HEK293T (cell line): ENCODE measurements around the gene MGLL.

ENCODE experiments used
- CTCF ChIA-PET: fragments of 350-600 bp; formaldehyde crosslinking; extraction: SDS; loops from one replicate; lab custom pipeline; 2021; ENCODE audit warnings: antibody characterized with exemption, inconsistent platforms; lab: Yijun Ruan, JAX
- POLR2A ChIA-PET: fragments of 350-600 bp; formaldehyde crosslinking; extraction: SDS; loops from one replicate; lab custom pipeline; 2020; ENCODE audit warnings: antibody characterized with exemption, inconsistent platforms; lab: Yijun Ruan, JAX
- DNase-seq: peaks from one replicate; pipeline ENCODE4 v3.0.0; 2012; ENCODE audit warnings: mixed read lengths; ENCODE audit errors: extremely low spot score
- ARNT ChIP-seq: fragments of 450-650 bp; IDR thresholded peaks from 2 replicates; pipeline ENCODE4 v1.6.1; 2017; ENCODE audit warnings: mild to moderate bottlenecking
- BHLHE40 ChIP-seq: fragments of 450-650 bp; IDR thresholded peaks from 2 replicates; pipeline ENCODE4 v1.6.1; 2016; ENCODE audit warnings: mild to moderate bottlenecking, moderate library complexity, borderline replicate concordance
- CTBP1 ChIP-seq: fragments of 450-650 bp; IDR thresholded peaks from 2 replicates; pipeline ENCODE4 v1.6.1; 2016; ENCODE audit warnings: borderline replicate concordance
- ELF4 ChIP-seq: fragments of 450-650 bp; IDR thresholded peaks from 2 replicates; pipeline ENCODE4 v1.6.1; 2017; ENCODE audit warnings: antibody characterized with exemption
- FOXA1 ChIP-seq: fragments of 450-650 bp; IDR thresholded peaks from 2 replicates; pipeline ENCODE4 v1.6.1; 2016; ENCODE audit warnings: mild to moderate bottlenecking
- FOXK2 ChIP-seq: fragments of 450-650 bp; IDR thresholded peaks from 2 replicates; pipeline ENCODE4 v1.6.1; 2016; ENCODE audit warnings: mild to moderate bottlenecking
- FOXM1 ChIP-seq: fragments of 450-650 bp; IDR thresholded peaks from 2 replicates; pipeline ENCODE4 v1.6.1; 2017; ENCODE audit warnings: mild to moderate bottlenecking, borderline replicate concordance
- HDGF ChIP-seq: fragments of 450-650 bp; IDR thresholded peaks from 2 replicates; pipeline ENCODE4 v1.6.1; 2017; ENCODE audit warnings: antibody characterized with exemption, borderline replicate concordance
- L3MBTL2 ChIP-seq: fragments of 450-650 bp; conservative IDR thresholded peaks from 2 replicates; pipeline ENCODE4 v1.6.1; 2016; ENCODE audit warnings: mild to moderate bottlenecking
- LEF1 ChIP-seq: fragments of 450-650 bp; IDR thresholded peaks from 2 replicates; pipeline ENCODE4 v1.6.1; 2017; ENCODE audit warnings: mild to moderate bottlenecking, borderline replicate concordance
- NFRKB ChIP-seq: fragments of 450-650 bp; IDR thresholded peaks from 2 replicates; pipeline ENCODE4 v1.6.1; 2016; ENCODE audit warnings: mild to moderate bottlenecking, moderate library complexity
- PKNOX1 ChIP-seq: fragments of 450-650 bp; IDR thresholded peaks from 2 replicates; pipeline ENCODE4 v1.6.1; 2016
- SP1 ChIP-seq: fragments of 450-650 bp; IDR thresholded peaks from 2 replicates; pipeline ENCODE4 v1.6.1; 2017
- SUZ12 ChIP-seq: fragments of 450-650 bp; IDR thresholded peaks from 2 replicates; pipeline ENCODE4 v1.6.1; 2016; ENCODE audit warnings: mild to moderate bottlenecking
- TARDBP ChIP-seq: fragments of 450-650 bp; IDR thresholded peaks from 2 replicates; pipeline ENCODE4 v1.6.1; 2016
- ZNF384 ChIP-seq: fragments of 450-650 bp; IDR thresholded peaks from 2 replicates; pipeline ENCODE4 v1.6.1; 2016

Gene MGLL

GRCh38 chr3:127651516-127652172 lies 170.7 kb downstream of the MGLL start:
- ChIA-PET POLR2A (interaction anchor here (0.7 kb wide), 1 partner anchor 20 kb away, joined by 3 read pairs; no protein-coding TSS in a partner anchor), CTCF (interaction anchor here (0.6 to 0.7 kb wide), 2 partner anchors 42 to 310 kb away, joined by 3 read pairs; no protein-coding TSS in a partner anchor)
- no peak for DNase-seq
- TF ChIP-seq PKNOX1 = no peak
- no peak for TF ChIP-seq FOXK2
- TF ChIP-seq LEF1 = no peak
- TF ChIP-seq HDGF = no peak
- TF ChIP-seq FOXM1 = no peak
- no peak for TF ChIP-seq ARNT
- TF ChIP-seq ZNF384 = no peak
- TF ChIP-seq CTBP1 = no peak
- no peak for TF ChIP-seq SUZ12
- TF ChIP-seq TARDBP = no peak
- TF ChIP-seq FOXA1 = no peak
- no peak for TF ChIP-seq NFRKB
- TF ChIP-seq L3MBTL2 = no peak
- no peak for TF ChIP-seq BHLHE40
- no peak for TF ChIP-seq SP1

- ChIA-PET CTCF (no interaction called here), POLR2A (no interaction called here)
- DNase-seq = no peak
- TF ChIP-seq FOXM1 = no peak
- TF ChIP-seq PKNOX1 = no peak
- TF ChIP-seq ZNF384 = no peak
- no peak for TF ChIP-seq FOXA1
- TF ChIP-seq CTBP1 = no peak
- TF ChIP-seq SUZ12 = no peak
- no peak for TF ChIP-seq NFRKB
- TF ChIP-seq HDGF = no peak
- TF ChIP-seq ELF4 = no peak
- no peak for TF ChIP-seq L3MBTL2
- TF ChIP-seq BHLHE40 = no peak
- no peak for TF ChIP-seq SP1
- TF ChIP-seq LEF1 = no peak
- no peak for TF ChIP-seq FOXK2
Observed at GRCh38 chr3:127650236-127650635, 172.1 kb downstream of the MGLL start.

DNA sequence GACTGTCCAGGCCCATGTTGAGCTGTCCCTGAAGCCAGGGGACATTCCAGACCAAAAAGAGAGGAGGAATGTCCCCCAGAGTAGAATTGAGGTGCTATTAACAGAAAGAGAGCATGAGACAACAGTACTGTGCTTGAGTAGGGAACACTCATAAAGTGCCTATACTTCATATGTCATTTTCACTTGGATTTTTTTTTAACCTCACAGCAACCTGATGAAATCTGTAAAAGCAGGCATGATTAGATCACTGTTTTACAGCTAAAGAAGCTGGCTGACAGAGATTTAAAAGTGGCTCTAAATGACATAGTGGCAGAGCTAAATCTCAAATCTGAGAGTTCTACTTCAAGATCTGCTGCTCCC lies 174.5 kb downstream of the MGLL start:
- DNase-seq = no peak
- no peak for TF ChIP-seq PKNOX1
- no peak for TF ChIP-seq CTBP1
- TF ChIP-seq FOXA1 = no peak
- no peak for TF ChIP-seq ELF4
- TF ChIP-seq FOXM1 = no peak
- no peak for TF ChIP-seq NFRKB
- no peak for TF ChIP-seq SP1
- TF ChIP-seq BHLHE40 = no peak
- TF ChIP-seq HDGF = no peak
- TF ChIP-seq SUZ12 = no peak
- TF ChIP-seq ARNT = no peak
- no peak for TF ChIP-seq ZNF384
- TF ChIP-seq LEF1 = no peak
- no peak for TF ChIP-seq TARDBP
- no peak for TF ChIP-seq FOXK2
- no peak for TF ChIP-seq L3MBTL2
- CTCF ChIA-PET = interaction anchor here (1.1 kb wide), 1 partner anchor 24 kb away, joined by 8 read pairs; no protein-coding TSS in a partner anchor
- POLR2A ChIA-PET = no interaction called here

- CTCF ChIA-PET = no interaction called here
- no peak for TF ChIP-seq NFRKB
- TF ChIP-seq LEF1 = no peak
- no peak for TF ChIP-seq L3MBTL2
- TF ChIP-seq ZNF384 = no peak
- no peak for TF ChIP-seq ELF4
- no peak for TF ChIP-seq PKNOX1
- POLR2A ChIA-PET = no interaction called here
- DNase-seq = no peak
Observed at GRCh38 chr3:127647166-127647844, 175.0 kb downstream of the MGLL start.

- TF ChIP-seq HDGF (no peak), TARDBP (no peak), FOXA1 (no peak), ELF4 (no peak), ARNT (no peak), PKNOX1 (no peak), SUZ12 (no peak), SP1 (no peak), ZNF384 (no peak), NFRKB (no peak)
- DNase-seq = no peak
- CTCF ChIA-PET = no interaction called here
- POLR2A ChIA-PET = no interaction called here
Observed at GRCh38 chr3:127646501-127647046, 175.7 kb downstream of the MGLL start.
